HepG2 (cell line): Measurements from ENCODE around the gene TMEM178A. TPM values are rescaled to one million over a fixed set of nuclear protein-coding genes. Genes with fewer than 3 reads are reported as not detected.

Experiments used
- ATAC-seq: fragments of 200-7000 bp; cut with Tn5 transposase; 3 replicates; pipeline ENCODE4 v1.9.1; 2020; ENCODE audit warnings: mild to moderate bottlenecking, moderate library complexity
- BruUV-seq: library from RNA; stranded (reverse); fragments of 400-500 nt; replicated peaks from 2 replicates; lab custom pipeline; 2021; lab: Mats Ljungman, UMichigan
- CTCF ChIA-PET: fragments of 300-600 bp; formaldehyde crosslinking; extraction: SDS; loops from one replicate; lab custom pipeline; 2021; ENCODE audit warnings: low total read pairs, inconsistent platforms, low intra/inter-chr PET ratio; lab: Yijun Ruan, JAX
- POLR2A ChIA-PET: fragments of 350-600 bp; sonication (Branson Sonifier 250); formaldehyde crosslinking; loops from one replicate; lab custom pipeline; 2020; ENCODE audit warnings: antibody characterized with exemption, inconsistent platforms; lab: Yijun Ruan, JAX
- DNase-seq: peaks from one replicate; pipeline ENCODE4 v3.0.0-alpha.2; 2015; ENCODE audit warnings: low spot score
- FAIRE-seq: peaks from 3 replicates; lab custom pipeline; 2011; peaks lifted over from hg19 to GRCh38; lab: Jason Lieb, UNC
- H2AFZ ChIP-seq: one replicate; pipeline ENCODE4 v1.6.1; 2011; ENCODE audit warnings: low read length, inconsistent platforms
- H3K27ac ChIP-seq: fragments of 300-600 bp; 3 replicates; pipeline ENCODE4 v1.8.0; 2011; ENCODE audit warnings: mixed run types, mild to moderate bottlenecking, mixed read lengths, low read length, inconsistent platforms; ENCODE audit not compliant: insufficient read depth; ENCODE audit errors: extremely low read length
- H3K27me3 ChIP-seq, 2 experiments: fragments of 200-600 bp in 1 of 2; 2 replicates in 1 of 2; 3 replicates in 1 of 2; pipeline versions ENCODE4 v1.6.0 to v1.8.0; 2011; ENCODE audit warnings: low read length in 2 of 2, mild to moderate bottlenecking in 2 of 2, moderate library complexity in 2 of 2, inconsistent platforms in 1 of 2; ENCODE audit not compliant: insufficient read depth in 2 of 2, control insufficient read depth in 1 of 2
- H3K36me3 ChIP-seq, 2 experiments: fragments of 200-600 bp in 1 of 2; replicated peaks in 1 of 2; 2 replicates in 1 of 2; 3 replicates in 1 of 2; pipeline versions ENCODE4 v1.5.1 to v1.8.0; 2011; ENCODE audit warnings: low read length in 2 of 2, inconsistent platforms in 1 of 2; ENCODE audit not compliant: insufficient read depth in 2 of 2, control insufficient read depth in 1 of 2
- H3K4me1 ChIP-seq: 2 replicates; pipeline ENCODE4 v1.5.1; 2012; ENCODE audit warnings: low read length, inconsistent platforms; ENCODE audit not compliant: insufficient read depth
- H3K4me2 ChIP-seq: 2 replicates; pipeline ENCODE4 v1.6.0; 2011; ENCODE audit warnings: low read depth, low read length, inconsistent platforms
- H3K4me3 ChIP-seq, 3 experiments: fragments of 200-600 bp in 1 of 3; sonication (generic), shearing (Covaris generic) in 1 of 3; replicated peaks in 1 of 3; 2 replicates each; pipeline ENCODE4 v1.5.1; 2011 to 2016; ENCODE audit warnings: low read length in 3 of 3, inconsistent platforms in 2 of 3, low read depth in 2 of 3, mild to moderate bottlenecking in 2 of 3, control low read depth in 1 of 3, mixed read lengths in 1 of 3; ENCODE audit not compliant: insufficient read depth in 1 of 3
- H3K79me2 ChIP-seq: one replicate; pipeline ENCODE4 v1.6.1; 2011; ENCODE audit warnings: low read length, inconsistent platforms; ENCODE audit not compliant: insufficient read depth
- H3K9ac ChIP-seq: 2 replicates; pipeline ENCODE4 v1.6.0; 2011; ENCODE audit warnings: mild to moderate bottlenecking, low read depth, low read length, inconsistent platforms; ENCODE audit not compliant: insufficient read depth
- H3K9me3 ChIP-seq: 2 replicates; pipeline ENCODE4 v1.5.1; 2012; ENCODE audit warnings: mild to moderate bottlenecking, low read length
- H4K20me1 ChIP-seq: 2 replicates; pipeline ENCODE4 v1.6.0; 2011; ENCODE audit warnings: inconsistent platforms, mild to moderate bottlenecking, low read length, moderate library complexity; ENCODE audit not compliant: insufficient read depth
- CERS6 ChIP-seq: sonication (generic); formaldehyde crosslinking; IDR thresholded peaks from 2 replicates; pipeline ENCODE4 v1.5.0; 2020; ENCODE audit warnings: missing genetic modification reagents
- EHMT2 ChIP-seq: fragments of 200-600 bp; sonication (generic); IDR thresholded peaks from 2 replicates; pipeline ENCODE4 v1.7.0; 2017; ENCODE audit warnings: antibody characterized with exemption, low read depth, low read length, borderline replicate concordance
- FIP1L1 ChIP-seq: fragments of 200-400 bp; formaldehyde crosslinking; IDR thresholded peaks from 2 replicates; pipeline ENCODE4 v1.6.1; 2018; ENCODE audit warnings: low read depth, mild to moderate bottlenecking, low read length, moderate library complexity, borderline replicate concordance; ENCODE audit not compliant: insufficient read depth
- KDM5B ChIP-seq: sonication (generic); formaldehyde crosslinking; IDR thresholded peaks from 2 replicates; pipeline ENCODE4 v1.4.0; 2020; ENCODE audit warnings: missing genetic modification reagents, mild to moderate bottlenecking, borderline replicate concordance
- NFKB2 ChIP-seq: sonication (generic); formaldehyde crosslinking; IDR thresholded peaks from 2 replicates; pipeline ENCODE4 v1.4.0; 2020; ENCODE audit warnings: missing genetic modification reagents, borderline replicate concordance
- RAD21 ChIP-seq: fragments of 450-650 bp; formaldehyde crosslinking; IDR thresholded peaks from 2 replicates; pipeline ENCODE4 v1.5.0; 2020; ENCODE audit warnings: mild to moderate bottlenecking
- SRF ChIP-seq: IDR thresholded peaks from 2 replicates; pipeline ENCODE4 v1.6.1; 2011; ENCODE audit warnings: mild to moderate bottlenecking, low read depth, low read length, moderate library complexity
- XBP1 ChIP-seq: sonication (generic); formaldehyde crosslinking; IDR thresholded peaks from 2 replicates; pipeline ENCODE4 v1.5.0; 2020; ENCODE audit warnings: missing genetic modification reagents
- ZMYM2 ChIP-seq: sonication (generic); formaldehyde crosslinking; IDR thresholded peaks from 2 replicates; pipeline ENCODE4 v1.8.0; 2022; ENCODE audit warnings: mild to moderate bottlenecking, missing genetic modification reagents
- ZNF512 ChIP-seq: sonication (generic); formaldehyde crosslinking; IDR thresholded peaks from 2 replicates; pipeline ENCODE4 v1.4.0; 2020; ENCODE audit warnings: mild to moderate bottlenecking, missing genetic modification reagents
- ZNF567 ChIP-seq: sonication (generic); formaldehyde crosslinking; IDR thresholded peaks from 2 replicates; pipeline ENCODE4 v1.8.1; 2023; ENCODE audit warnings: mild to moderate bottlenecking, missing genetic modification reagents, borderline replicate concordance
- ZNF792 ChIP-seq: IDR thresholded peaks from 2 replicates; pipeline ENCODE4 v1.6.1; 2016
- WGBS: methylation state at CpG from one replicate; pipeline ENCODE4 v1.1.6; 2017; ENCODE audit warnings: low lambda C conversion rate; 5-methylcytosine and 5-hydroxymethylcytosine counted together
- in situ Hi-C: cut with HindIII; loops from 2 replicates; pipeline ENCODE4 v1.10.0; 2017; ENCODE audit warnings: low pct_unique_long_range_greater_than_20kb; ENCODE audit not compliant: extremely low pct_ligation_motif_present
- intact Hi-C: fragments of 100-400 bp; cut with micrococcal nuclease; formaldehyde crosslinking; loops from one replicate; pipeline ENCODE4 v1.10.0; 2022; ENCODE audit not compliant: unreplicated experiment
- polyA plus RNA-seq, 8 experiments: library from polyadenylated mRNA; depleted of rRNA in 3 of 8; stranded (reverse) in 7 of 8; unstranded in 1 of 8; fragments of >200 nt; fragmentation: Illumina TruSeq in 4 of 8; extraction: Trizol in 4 of 8; gene quantifications; 2 replicates each; pipeline versions ENCODE4 v1.2.1 to v1.2.3, GENCODE V29; 2011 to 2016; ENCODE audit warnings: low read depth in 4 of 8, missing spikeins in 1 of 8, mixed read lengths in 1 of 8; ENCODE audit not compliant: insufficient read depth in 1 of 8
- total RNA-seq, 5 experiments: library from RNA; depleted of rRNA; stranded (reverse); fragments of >200 nt; fragmentation: Illumina TruSeq; extraction: Trizol; gene quantifications; 2 replicates each; pipeline ENCODE4 v1.2.3, GENCODE V29; 2016; ENCODE audit warnings: low read depth in 1 of 5

The TMEM178A gene
- total and polyA plus RNA-seq, 2 of the 13 experiments (the other 11 are each of a cell fraction or from before 2014, with no cell fraction given), result 0.38 to 3.3 TPM

- BruUV-seq, result no TSS peak
- peaks cover 4% of the 10 kb centered on the region; the same call in 1 of the 2 replicates for H3K9me3 ChIP-seq
- H3K27me3 ChIP-seq, result peaks cover 0 to 22% of the 10 kb centered on the region in 2 experiments; a peak in 2 of 5 replicates
- no peak overlapping the region for H3K4me3 ChIP-seq
- no peak overlapping the region for H3K27ac ChIP-seq
- 21% methylated on average over 2 of the region's 2 CpGs for WGBS
- H4K20me1 ChIP-seq, result no peaks in the 10 kb centered on the region
- no peaks in the 10 kb centered on the region for H3K36me3 ChIP-seq
- no peak overlapping the region for H2AFZ ChIP-seq
- DNase-seq (no peak), ATAC-seq (no peak), FAIRE-seq (no peak)
- H3K4me1 ChIP-seq, result no peaks in the 10 kb centered on the region
- in situ Hi-C loops, result no loop called here
- no peak for TF ChIP-seq EHMT2
- TF ChIP-seq SRF, result no peak
- no peak for TF ChIP-seq ZNF567
- no peak for TF ChIP-seq ZMYM2
- TF ChIP-seq XBP1 (CRISPR knock-in tag), result no peak
- TF ChIP-seq CERS6 (CRISPR knock-in tag), result no peak
- TF ChIP-seq RAD21 (CRISPR knock-in tag), result no peak
- no peak for TF ChIP-seq KDM5B
- TF ChIP-seq NFKB2 (CRISPR knock-in tag), result no peak
- no peak for TF ChIP-seq ZNF512 (CRISPR knock-in tag)
- TF ChIP-seq FIP1L1, result no peak
- TF ChIP-seq ZNF792 (CRISPR knock-in tag), result no peak
- H3K4me2 ChIP-seq, result no peak overlapping the region
- ChIA-PET CTCF (no interaction called here), POLR2A (no interaction called here)
- no peaks in the 10 kb centered on the region for H3K79me2 ChIP-seq
- intact Hi-C loops, result no loop called here
- no peak overlapping the region for H3K9ac ChIP-seq
Measured at GRCh38 chr2:39658371-39658770, 7.3 kb upstream of the TMEM178A start.
